ENCODE measurements around the gene CYFIP2.
A peak's percentile ranks its signal among the peaks of the same experiment; 100 is the strongest.

CYFIP2 gene

GRCh38 chr5:157306692-157307471 is 41.0 kb downstream of the CYFIP2 start:
- H3K9ac ChIP-seq (ENCODE audit: low read depth, low read length), result no peak overlapping the region
- no peaks in the 10 kb centered on the region for H3K9me3 ChIP-seq (ENCODE audit: control insufficient read depth, insufficient read depth, low read length)
- H3K4me1 ChIP-seq (ENCODE audit: insufficient read depth, low read length), result no peaks in the 10 kb centered on the region
- no peaks in the 10 kb centered on the region for H3K36me3 ChIP-seq (ENCODE audit: insufficient read depth, low read length)

GRCh38 chr5:157308836-157309465 is 43.0 kb downstream of the CYFIP2 start:
- no peak overlapping the region for H3K9ac ChIP-seq (ENCODE audit: low read depth, low read length)
- no peaks in the 10 kb centered on the region for H3K36me3 ChIP-seq (ENCODE audit: insufficient read depth, low read length)
- H3K9me3 ChIP-seq (ENCODE audit: control insufficient read depth, insufficient read depth, low read length), result no peaks in the 10 kb centered on the region
- H3K4me1 ChIP-seq (ENCODE audit: insufficient read depth, low read length), result no peaks in the 10 kb centered on the region

- Histone ChIP-seq H3K9ac (ENCODE audit: low read depth, low read length) (no peak overlapping the region), H3K9me3 (ENCODE audit: control insufficient read depth, insufficient read depth, low read length) (no peaks in the 10 kb centered on the region), H3K4me1 (ENCODE audit: insufficient read depth, low read length) (no peaks in the 10 kb centered on the region), H3K36me3 (ENCODE audit: insufficient read depth, low read length) (peaks cover 4% of the 10 kb centered on the region; the same call in 1 of the 2 replicates)
These were observed 43.9 kb downstream of the CYFIP2 start for GRCh38 chr5:157309796-157310195.

- no peaks in the 10 kb centered on the region for H3K9me3 ChIP-seq (ENCODE audit: control insufficient read depth, insufficient read depth, low read length)
- H3K4me1 ChIP-seq (ENCODE audit: insufficient read depth, low read length), result no peaks in the 10 kb centered on the region
- peaks cover 7% of the 10 kb centered on the region; the same call in 1 of the 2 replicates for H3K36me3 ChIP-seq (ENCODE audit: insufficient read depth, low read length)
- H3K9ac ChIP-seq (ENCODE audit: low read depth, low read length), result no peak overlapping the region
These were observed 45.7 kb downstream of the CYFIP2 start for GRCh38 chr5:157311595-157311994.

- H3K4me1 ChIP-seq (ENCODE audit: insufficient read depth, low read length), result no peaks in the 10 kb centered on the region
- no peaks in the 10 kb centered on the region for H3K9me3 ChIP-seq (ENCODE audit: control insufficient read depth, insufficient read depth, low read length)
- no peak overlapping the region for H3K9ac ChIP-seq (ENCODE audit: low read depth, low read length)
- peaks cover 7% of the 10 kb centered on the region; the same call in 1 of the 2 replicates for H3K36me3 ChIP-seq (ENCODE audit: insufficient read depth, low read length)
These were observed 46.6 kb downstream of the CYFIP2 start for GRCh38 chr5:157312492-157312891.

- Histone ChIP-seq H3K9ac (ENCODE audit: low read depth, low read length) (no peak overlapping the region), H3K36me3 (ENCODE audit: insufficient read depth, low read length) (peaks cover 10% of the 10 kb centered on the region)
These were observed 56.7 kb downstream of the CYFIP2 start for GRCh38 chr5:157322581-157322980.

GRCh38 chr5:157323107-157323706 is 57.3 kb downstream of the CYFIP2 start:
- H3K4me1 ChIP-seq (ENCODE audit: insufficient read depth, low read length), result no peaks in the 10 kb centered on the region
- no peaks in the 10 kb centered on the region for H3K9me3 ChIP-seq (ENCODE audit: control insufficient read depth, insufficient read depth, low read length)
- peaks cover 10% of the 10 kb centered on the region for H3K36me3 ChIP-seq (ENCODE audit: insufficient read depth, low read length)
- H3K9ac ChIP-seq (ENCODE audit: low read depth, low read length), result no peak overlapping the region

More at GRCh38 chr5:157322581-157322980, 56.7 kb downstream of the CYFIP2 start:
- no peaks in the 10 kb centered on the region for H3K9me3 ChIP-seq (ENCODE audit: control insufficient read depth, insufficient read depth, low read length)
- no peaks in the 10 kb centered on the region for H3K4me1 ChIP-seq (ENCODE audit: insufficient read depth, low read length)

GRCh38 chr5:157324237-157324636 is 58.3 kb downstream of the CYFIP2 start:
- no peak overlapping the region for H3K9ac ChIP-seq (ENCODE audit: low read depth, low read length)
- H3K4me1 ChIP-seq (ENCODE audit: insufficient read depth, low read length), result peaks cover 5% of the 10 kb centered on the region; the same call in 1 of the 2 replicates
- peaks cover 10% of the 10 kb centered on the region for H3K36me3 ChIP-seq (ENCODE audit: insufficient read depth, low read length)
- no peaks in the 10 kb centered on the region for H3K9me3 ChIP-seq (ENCODE audit: control insufficient read depth, insufficient read depth, low read length)

GRCh38 chr5:157326440-157327005 is 60.6 kb downstream of the CYFIP2 start:
- no peak overlapping the region for H3K9ac ChIP-seq (ENCODE audit: low read depth, low read length)
- peaks cover 15% of the 10 kb centered on the region for H3K36me3 ChIP-seq (ENCODE audit: insufficient read depth, low read length)
- H3K4me1 ChIP-seq (ENCODE audit: insufficient read depth, low read length), result peaks cover 5% of the 10 kb centered on the region; the same call in 1 of the 2 replicates
- no peaks in the 10 kb centered on the region for H3K9me3 ChIP-seq (ENCODE audit: control insufficient read depth, insufficient read depth, low read length)

GRCh38 chr5:157327771-157328170 is 61.8 kb downstream of the CYFIP2 start:
- Histone ChIP-seq H3K36me3 (ENCODE audit: insufficient read depth, low read length) (peaks cover 18% of the 10 kb centered on the region), H3K9ac (ENCODE audit: low read depth, low read length) (no peak overlapping the region), H3K9me3 (ENCODE audit: control insufficient read depth, insufficient read depth, low read length) (no peaks in the 10 kb centered on the region; the same call in 1 of the 2 replicates), H3K4me1 (ENCODE audit: insufficient read depth, low read length) (peaks cover 5% of the 10 kb centered on the region; the same call in 1 of the 2 replicates)

- no peaks in the 10 kb centered on the region; the same call in 1 of the 2 replicates for H3K9me3 ChIP-seq (ENCODE audit: control insufficient read depth, insufficient read depth, low read length)
- H3K9ac ChIP-seq (ENCODE audit: low read depth, low read length), result peak overlapping the region; percentile 32; the same call in 1 of the 2 replicates
- H3K36me3 ChIP-seq (ENCODE audit: insufficient read depth, low read length), result peaks cover 21% of the 10 kb centered on the region
- peaks cover 5% of the 10 kb centered on the region; the same call in 1 of the 2 replicates for H3K4me1 ChIP-seq (ENCODE audit: insufficient read depth, low read length)
These were observed 62.5 kb downstream of the CYFIP2 start for GRCh38 chr5:157328277-157328912.

- H3K36me3 ChIP-seq (ENCODE audit: insufficient read depth, low read length), result peaks cover 18% of the 10 kb centered on the region
- H3K4me1 ChIP-seq (ENCODE audit: insufficient read depth, low read length), result peaks cover 5% of the 10 kb centered on the region; the same call in 1 of the 2 replicates
- H3K9me3 ChIP-seq (ENCODE audit: control insufficient read depth, insufficient read depth, low read length), result no peaks in the 10 kb centered on the region; the same call in 1 of the 2 replicates
- H3K9ac ChIP-seq (ENCODE audit: low read depth, low read length), result no peak overlapping the region
These were observed 65.9 kb downstream of the CYFIP2 start for GRCh38 chr5:157331807-157332206.

- Histone ChIP-seq H3K9me3 (ENCODE audit: control insufficient read depth, insufficient read depth, low read length) (no peaks in the 10 kb centered on the region; the same call in 1 of the 2 replicates), H3K4me1 (ENCODE audit: insufficient read depth, low read length) (no peaks in the 10 kb centered on the region), H3K9ac (ENCODE audit: low read depth, low read length) (no peak overlapping the region), H3K36me3 (ENCODE audit: insufficient read depth, low read length) (peaks cover 21% of the 10 kb centered on the region)
These were observed 69.9 kb downstream of the CYFIP2 start for GRCh38 chr5:157335534-157336422.
